Right atrium auricular region (tissue), 2 donors: ENCODE data around the gene GAD2. TPM values are rescaled to one million over a fixed set of nuclear protein-coding genes. Genes with fewer than 3 reads are reported as not detected.

Experiments
- DNase-seq: peaks from one replicate; pipeline ENCODE4 v3.0.0-alpha.2; 2019; ENCODE audit warnings: low spot score
- H3K27ac ChIP-seq, 2 donors: fragments of 200-600 bp; sonication (generic); 1 replicate in 1 of 2; 2 replicates in 1 of 2; pipeline ENCODE4 v1.5.1; 2016 to 2019
- H3K27me3 ChIP-seq, 2 donors: fragments of 200-600 bp; sonication (generic); one replicate each; pipeline versions ENCODE4 v1.5.1 to v1.6.0; 2017 to 2019
- H3K36me3 ChIP-seq: fragments of 200-600 bp; sonication (generic); one replicate; pipeline ENCODE4 v1.5.1; 2016
- H3K4me1 ChIP-seq, 2 donors: fragments of 200-600 bp; sonication (generic); one replicate each; pipeline versions ENCODE4 v1.5.1 to v1.6.0; 2017 to 2019
- H3K4me3 ChIP-seq, 2 donors: fragments of 200-600 bp; sonication (generic); 1 replicate in 1 of 2; 2 replicates in 1 of 2; pipeline ENCODE4 v1.5.1; 2017 to 2019; ENCODE audit warnings: mild to moderate bottlenecking in 1 of 2, moderate library complexity in 1 of 2
- H3K9me3 ChIP-seq, 2 donors: fragments of 200-600 bp; sonication (generic); one replicate each; pipeline ENCODE4 v1.5.1; 2019
- total RNA-seq, 2 donors: library from RNA; depleted of rRNA; stranded (reverse); fragments of >200 nt; gene quantifications; one replicate each; pipeline ENCODE4 v1.1.0, GENCODE V29; 2016
- TF ChIP-seq, protein P1 (sequence below), 2 donors: fragments of 200-600 bp; sonication (generic); IDR thresholded peaks; one replicate each; pipeline ENCODE4 v1.5.1; 2019; ENCODE audit warnings: antibody characterized with exemption in 2 of 2

GAD2 gene
- total RNA-seq, 2 donors from 2014 or later = not detected

DNA sequence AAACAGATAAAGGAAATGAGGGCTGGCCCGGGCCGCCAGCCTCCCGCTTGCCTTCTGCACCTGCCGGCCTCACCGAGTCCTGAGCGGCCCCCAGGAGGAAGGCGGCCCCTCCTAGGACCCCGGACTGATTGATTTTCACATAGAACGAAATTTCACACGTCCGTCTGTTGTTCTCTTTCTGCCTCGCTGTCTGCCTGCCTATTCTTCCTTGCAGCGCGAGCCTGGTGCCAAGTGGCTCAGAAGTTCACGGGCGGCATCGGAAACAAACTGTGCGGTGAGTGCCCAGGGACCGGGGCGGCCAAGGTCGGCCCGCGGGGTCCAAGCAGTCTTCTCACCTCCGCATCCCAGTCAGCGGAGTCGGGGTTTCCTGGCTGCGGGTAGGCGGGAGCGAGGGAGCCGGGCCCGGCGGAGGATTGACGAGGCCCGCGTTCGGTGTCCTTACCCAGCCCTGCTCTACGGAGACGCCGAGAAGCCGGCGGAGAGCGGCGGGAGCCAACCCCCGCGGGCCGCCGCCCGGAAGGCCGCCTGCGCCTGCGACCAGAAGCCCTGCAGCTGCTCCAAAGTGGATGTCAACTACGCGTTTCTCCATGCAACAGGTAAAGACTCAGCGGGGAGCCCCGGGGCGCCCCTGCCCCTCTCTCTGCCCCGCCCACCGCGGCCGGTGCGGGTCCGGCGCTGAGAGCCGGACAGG lies 967 bp downstream of the GAD2 start:
- peaks cover 5 to 54% of the 10 kb centered on the region in 2 donors for H3K27me3 ChIP-seq

DNA sequence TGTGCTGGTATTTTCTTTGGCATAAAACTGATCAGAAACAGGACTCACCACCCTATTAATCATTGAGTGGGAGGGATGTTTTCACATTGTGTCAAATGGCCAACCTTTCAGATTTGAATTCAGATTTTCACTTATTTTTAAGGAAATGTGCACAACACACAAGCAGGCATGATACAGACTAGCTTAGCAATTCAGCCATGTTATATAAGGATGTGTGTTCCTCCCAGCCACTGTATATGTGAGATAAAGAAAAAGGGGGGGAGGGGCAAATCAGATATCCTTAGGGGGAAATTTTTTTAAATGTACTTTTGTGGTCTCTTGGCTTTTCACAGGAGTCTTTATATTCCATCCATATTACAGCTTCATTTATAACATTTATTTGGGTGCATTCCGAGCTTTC lies 3.1 kb downstream of the GAD2 start:
- TF ChIP-seq, protein P1, sequence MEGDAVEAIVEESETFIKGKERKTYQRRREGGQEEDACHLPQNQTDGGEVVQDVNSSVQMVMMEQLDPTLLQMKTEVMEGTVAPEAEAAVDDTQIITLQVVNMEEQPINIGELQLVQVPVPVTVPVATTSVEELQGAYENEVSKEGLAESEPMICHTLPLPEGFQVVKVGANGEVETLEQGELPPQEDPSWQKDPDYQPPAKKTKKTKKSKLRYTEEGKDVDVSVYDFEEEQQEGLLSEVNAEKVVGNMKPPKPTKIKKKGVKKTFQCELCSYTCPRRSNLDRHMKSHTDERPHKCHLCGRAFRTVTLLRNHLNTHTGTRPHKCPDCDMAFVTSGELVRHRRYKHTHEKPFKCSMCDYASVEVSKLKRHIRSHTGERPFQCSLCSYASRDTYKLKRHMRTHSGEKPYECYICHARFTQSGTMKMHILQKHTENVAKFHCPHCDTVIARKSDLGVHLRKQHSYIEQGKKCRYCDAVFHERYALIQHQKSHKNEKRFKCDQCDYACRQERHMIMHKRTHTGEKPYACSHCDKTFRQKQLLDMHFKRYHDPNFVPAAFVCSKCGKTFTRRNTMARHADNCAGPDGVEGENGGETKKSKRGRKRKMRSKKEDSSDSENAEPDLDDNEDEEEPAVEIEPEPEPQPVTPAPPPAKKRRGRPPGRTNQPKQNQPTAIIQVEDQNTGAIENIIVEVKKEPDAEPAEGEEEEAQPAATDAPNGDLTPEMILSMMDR (IDR thresholded peaks at IDR 0.05) = no peak
- Histone ChIP-seq H3K4me3 (no peak overlapping the region), H3K36me3 (no peaks in the 10 kb centered on the region), H3K9me3 (no peaks in the 10 kb centered on the region), H3K27ac (no peak overlapping the region), H3K27me3 (peaks cover 5 to 40% of the 10 kb centered on the region in 2 donors), H3K4me1 (peaks cover 0 to 34% of the 10 kb centered on the region in 2 donors)
- no peak for DNase-seq

More for the DNA sequence above, 967 bp downstream of the GAD2 start:
- peak overlapping the region in 1 of 2 donors; percentile 18 for H3K4me3 ChIP-seq
- no peak overlapping the region for H3K27ac ChIP-seq
- H3K9me3 ChIP-seq = no peaks in the 10 kb centered on the region
- TF ChIP-seq, protein P1 (IDR thresholded peaks at IDR 0.05) = no peak
- no peaks in the 10 kb centered on the region for H3K36me3 ChIP-seq
- no peak for DNase-seq
- H3K4me1 ChIP-seq = peaks cover 0 to 34% of the 10 kb centered on the region in 2 donors

DNA sequence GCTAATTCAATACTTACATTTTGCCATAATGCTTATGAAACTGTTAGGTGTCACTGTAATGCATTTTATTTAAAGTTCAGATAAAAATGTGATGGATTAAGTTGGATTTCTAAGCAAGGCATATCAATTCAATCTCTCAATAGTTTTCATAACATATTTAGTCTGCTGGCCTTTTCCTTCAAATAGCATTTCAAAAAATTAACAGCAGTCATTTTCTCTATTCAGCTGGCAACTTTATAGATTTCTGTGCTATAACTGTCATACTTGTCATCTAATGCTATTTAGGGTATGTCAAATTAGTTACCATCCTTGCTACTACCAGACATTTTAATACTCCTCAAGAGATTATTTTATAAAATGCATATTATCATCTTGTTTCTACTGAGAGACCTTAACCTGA lies 4.3 kb downstream of the GAD2 start:
- Histone ChIP-seq H3K36me3 (no peaks in the 10 kb centered on the region), H3K27ac (no peak overlapping the region), H3K9me3 (no peaks in the 10 kb centered on the region), H3K4me3 (no peak overlapping the region), H3K27me3 (peaks cover 5 to 38% of the 10 kb centered on the region in 2 donors), H3K4me1 (peaks cover 0 to 23% of the 10 kb centered on the region in 2 donors)
- TF ChIP-seq, protein P1 (IDR thresholded peaks at IDR 0.05) = no peak
- no peak for DNase-seq

DNA sequence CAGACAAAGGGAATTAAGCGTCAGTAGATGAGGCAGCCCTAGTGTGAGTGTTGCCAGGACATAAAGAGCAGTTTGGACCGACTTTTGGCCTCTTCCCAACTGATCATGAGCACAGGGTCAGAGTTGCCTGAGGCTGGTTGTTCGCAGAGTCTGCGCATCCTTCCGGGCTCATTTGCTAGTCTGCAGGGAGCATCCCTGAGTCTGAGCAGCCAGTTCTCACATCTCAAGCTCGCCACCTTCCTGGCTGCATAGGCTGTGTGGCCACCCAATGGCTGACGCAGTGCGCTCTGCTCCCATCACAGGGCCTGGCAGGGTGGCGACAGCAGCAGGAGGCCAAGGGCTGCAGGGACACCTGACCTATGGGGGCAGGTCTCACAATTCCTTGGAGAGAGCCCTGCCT lies 5.0 kb downstream of the GAD2 start:
- H3K4me1 ChIP-seq = peaks cover 0 to 16% of the 10 kb centered on the region in 2 donors
- H3K36me3 ChIP-seq = no peaks in the 10 kb centered on the region
- H3K27me3 ChIP-seq = peaks cover 5 to 32% of the 10 kb centered on the region in 2 donors
- DNase-seq = no peak
- no peak overlapping the region for H3K27ac ChIP-seq
- H3K4me3 ChIP-seq = no peak overlapping the region
- H3K9me3 ChIP-seq = no peaks in the 10 kb centered on the region
- TF ChIP-seq, protein P1 (IDR thresholded peaks at IDR 0.05) = no peak

DNA sequence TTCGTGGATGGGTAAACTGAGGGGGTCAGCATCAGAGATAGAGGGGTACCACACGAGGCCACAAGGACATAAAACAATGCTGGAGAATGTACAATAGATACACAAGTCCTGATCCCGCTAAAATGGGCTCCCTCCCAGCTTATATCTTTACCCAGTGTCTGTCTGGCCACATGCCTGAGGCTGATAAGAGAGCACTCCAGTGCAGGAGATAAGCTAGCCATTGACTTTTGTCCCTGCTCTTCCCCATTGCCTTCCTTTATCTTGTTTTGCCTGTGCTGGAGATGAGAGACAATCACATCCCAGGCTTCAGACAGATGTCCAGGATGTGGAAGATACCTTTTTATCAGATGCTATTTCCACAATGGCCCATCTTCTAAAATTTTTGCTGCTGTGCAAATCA lies 6.0 kb downstream of the GAD2 start:
- peaks cover 0 to 6% of the 10 kb centered on the region in 2 donors for H3K4me1 ChIP-seq

More for the DNA sequence above, 6.0 kb downstream of the GAD2 start:
- Histone ChIP-seq H3K27ac (no peak overlapping the region), H3K9me3 (no peaks in the 10 kb centered on the region), H3K36me3 (no peaks in the 10 kb centered on the region), H3K27me3 (peaks cover 0 to 22% of the 10 kb centered on the region in 2 donors), H3K4me3 (no peak overlapping the region)
- TF ChIP-seq, protein P1 (IDR thresholded peaks at IDR 0.05) = no peak
- DNase-seq = no peak
